Measurements from ENCODE around the gene BLID. TPM values are rescaled to one million over a fixed set of nuclear protein-coding genes. Genes with fewer than 3 reads are reported as not detected.

The BLID gene
- total RNA-seq, 1 experiment from 2014 or later = 5.7 TPM

GRCh38 chr11:122126024-122126688 is 10.1 kb upstream of the BLID start:
- H3K4me3 ChIP-seq (ENCODE audit: low read length) = no peak overlapping the region
- peaks cover 65% of the 10 kb centered on the region for H3K36me3 ChIP-seq (ENCODE audit: low read depth, low read length)
- H3K9me2 ChIP-seq (replicated peaks; ENCODE audit: low read length) = no peaks in the 10 kb centered on the region
- ATAC-seq (no peak), DNase-seq (no peak)
- intact Hi-C loops (cut with micrococcal nuclease) = no loop called here
- no peak overlapping the region for H3K9ac ChIP-seq (ENCODE audit: low read length)
- H2AFZ ChIP-seq (ENCODE audit: low read length) = no peak overlapping the region
- no peaks in the 10 kb centered on the region for H3K9me3 ChIP-seq (ENCODE audit: low read length)
- no peaks in the 10 kb centered on the region for H3K27me3 ChIP-seq (ENCODE audit: low read length)
- peaks cover 72% of the 10 kb centered on the region for H4K20me1 ChIP-seq (ENCODE audit: low read length)
- no TSS peak for BruUV-seq (replicated peaks)
- no peak overlapping the region for H3K27ac ChIP-seq (ENCODE audit: low read length)
- peaks cover 24% of the 10 kb centered on the region for H3K4me1 ChIP-seq (ENCODE audit: insufficient read depth, low read length)
- H3K79me2 ChIP-seq (ENCODE audit: low read length) = peaks cover 94% of the 10 kb centered on the region
- peaks cover 28% of the 10 kb centered on the region for H3F3A ChIP-seq (ENCODE audit: low read length, unreplicated experiment)
- no peak for TF ChIP-seq EZH2phosphoT487 (IDR thresholded peaks at IDR 0.05; ENCODE audit: borderline replicate concordance, low read length)
- no peak overlapping the region for H3K4me2 ChIP-seq (ENCODE audit: low read length)
- CTCF ChIA-PET = no interaction called here
- POLR2A ChIA-PET (ENCODE audit: unreplicated experiment) = no interaction called here

GRCh38 chr11:122123263-122123929 is 7.4 kb upstream of the BLID start:
- peak overlapping the region; percentile 33; the same call in 1 of the 2 replicates for H3K27ac ChIP-seq (ENCODE audit: low read length)
- no TSS peak for BruUV-seq (replicated peaks)
- ChIA-PET POLR2A (ENCODE audit: unreplicated experiment) (no interaction called here), CTCF (no interaction called here)
- peaks cover 13% of the 10 kb centered on the region for H3F3A ChIP-seq (ENCODE audit: low read length, unreplicated experiment)
- DNase-seq (no peak), ATAC-seq (no peak)
- no peak overlapping the region for H3K4me2 ChIP-seq (ENCODE audit: low read length)
- peaks cover 70% of the 10 kb centered on the region for H4K20me1 ChIP-seq (ENCODE audit: low read length)
- no peaks in the 10 kb centered on the region for H3K9me2 ChIP-seq (replicated peaks; ENCODE audit: low read length)
- peaks cover 16% of the 10 kb centered on the region for H3K4me1 ChIP-seq (ENCODE audit: insufficient read depth, low read length)
- H2AFZ ChIP-seq (ENCODE audit: low read length) = no peak overlapping the region
- peaks cover 94% of the 10 kb centered on the region for H3K79me2 ChIP-seq (ENCODE audit: low read length)
- H3K9me3 ChIP-seq (ENCODE audit: low read length) = no peaks in the 10 kb centered on the region
- H3K4me3 ChIP-seq (ENCODE audit: low read length) = no peak overlapping the region
- TF ChIP-seq CTCF (conservative IDR thresholded peaks at IDR 0.05; ENCODE audit: low read depth, low read length) (no peak), EZH2phosphoT487 (IDR thresholded peaks at IDR 0.05; ENCODE audit: borderline replicate concordance, low read length) (no peak), EZH2 (IDR thresholded peaks at IDR 0.05; ENCODE audit: low read length, unreplicated experiment) (no peak)
- peaks cover 63% of the 10 kb centered on the region for H3K36me3 ChIP-seq (ENCODE audit: low read depth, low read length)
- no peak overlapping the region for H3K9ac ChIP-seq (ENCODE audit: low read length)
- intact Hi-C loops (cut with micrococcal nuclease) = no loop called here
- no peaks in the 10 kb centered on the region for H3K27me3 ChIP-seq (ENCODE audit: low read length)

- no peak overlapping the region for H3K4me2 ChIP-seq (ENCODE audit: low read length)
- H4K20me1 ChIP-seq (ENCODE audit: low read length) = peaks cover 68% of the 10 kb centered on the region
- H3K9me3 ChIP-seq (ENCODE audit: low read length) = no peaks in the 10 kb centered on the region
- intact Hi-C loops (cut with micrococcal nuclease) = no loop called here
- no peaks in the 10 kb centered on the region for H3K9me2 ChIP-seq (replicated peaks; ENCODE audit: low read length)
- ChIA-PET CTCF (no interaction called here), POLR2A (ENCODE audit: unreplicated experiment) (no interaction called here)
- H3K4me3 ChIP-seq (ENCODE audit: low read length) = no peak overlapping the region
- BruUV-seq (replicated peaks) = no TSS peak
- ATAC-seq (peak; percentile 59), DNase-seq (peak; percentile 71)
- H2AFZ ChIP-seq (ENCODE audit: low read length) = no peak overlapping the region
- H3F3A ChIP-seq (ENCODE audit: low read length, unreplicated experiment) = peaks cover 12% of the 10 kb centered on the region
- H3K4me1 ChIP-seq (ENCODE audit: insufficient read depth, low read length) = peaks cover 16% of the 10 kb centered on the region
- TF ChIP-seq EZH2 (IDR thresholded peaks at IDR 0.05; ENCODE audit: low read length, unreplicated experiment) = no peak
- no peak for TF ChIP-seq CTCF (conservative IDR thresholded peaks at IDR 0.05; ENCODE audit: low read depth, low read length)
- no peak for TF ChIP-seq EZH2phosphoT487 (IDR thresholded peaks at IDR 0.05; ENCODE audit: borderline replicate concordance, low read length)
- peaks cover 66% of the 10 kb centered on the region for H3K36me3 ChIP-seq (ENCODE audit: low read depth, low read length)
- peak overlapping the region; percentile 33 for H3K27ac ChIP-seq (ENCODE audit: low read length)
- peaks cover 96% of the 10 kb centered on the region for H3K79me2 ChIP-seq (ENCODE audit: low read length)
- H3K9ac ChIP-seq (ENCODE audit: low read length) = no peak overlapping the region
- H3K27me3 ChIP-seq (ENCODE audit: low read length) = no peaks in the 10 kb centered on the region
These were observed 6.2 kb upstream of the BLID start for GRCh38 chr11:122122179-122122578.

All from PC-3 (cell line).